ENCODE data around the gene CEP250.

- TF ChIP-seq, protein P1, sequence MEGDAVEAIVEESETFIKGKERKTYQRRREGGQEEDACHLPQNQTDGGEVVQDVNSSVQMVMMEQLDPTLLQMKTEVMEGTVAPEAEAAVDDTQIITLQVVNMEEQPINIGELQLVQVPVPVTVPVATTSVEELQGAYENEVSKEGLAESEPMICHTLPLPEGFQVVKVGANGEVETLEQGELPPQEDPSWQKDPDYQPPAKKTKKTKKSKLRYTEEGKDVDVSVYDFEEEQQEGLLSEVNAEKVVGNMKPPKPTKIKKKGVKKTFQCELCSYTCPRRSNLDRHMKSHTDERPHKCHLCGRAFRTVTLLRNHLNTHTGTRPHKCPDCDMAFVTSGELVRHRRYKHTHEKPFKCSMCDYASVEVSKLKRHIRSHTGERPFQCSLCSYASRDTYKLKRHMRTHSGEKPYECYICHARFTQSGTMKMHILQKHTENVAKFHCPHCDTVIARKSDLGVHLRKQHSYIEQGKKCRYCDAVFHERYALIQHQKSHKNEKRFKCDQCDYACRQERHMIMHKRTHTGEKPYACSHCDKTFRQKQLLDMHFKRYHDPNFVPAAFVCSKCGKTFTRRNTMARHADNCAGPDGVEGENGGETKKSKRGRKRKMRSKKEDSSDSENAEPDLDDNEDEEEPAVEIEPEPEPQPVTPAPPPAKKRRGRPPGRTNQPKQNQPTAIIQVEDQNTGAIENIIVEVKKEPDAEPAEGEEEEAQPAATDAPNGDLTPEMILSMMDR (IDR thresholded peaks at IDR 0.05; ENCODE audit: borderline replicate concordance, extremely low read depth, low read length, poor library complexity, severe bottlenecking) = no peak
- TF ChIP-seq EZH2 (IDR thresholded peaks at IDR 0.05; ENCODE audit: borderline replicate concordance, low read depth, low read length, severe bottlenecking) = no peak
These were observed 61.7 kb downstream of the CEP250 start for GRCh38 chr20:35517125-35517524.

Data from DND-41 (cell line).